Heart left ventricle (tissue), 16 donors: ENCODE data around the gene ANGPTL2. TPM values are rescaled to one million over a fixed set of nuclear protein-coding genes. Genes with fewer than 3 reads are reported as not detected.

Experiments used
- ATAC-seq, 4 donors: fragments of 200-7000 bp; cut with Tn5 transposase; one replicate each; pipeline ENCODE4 v1.9.1; 2020 to 2022; ENCODE audit warnings: moderate library complexity in 4 of 4, mild to moderate bottlenecking in 3 of 4, moderate number of reproducible peaks in 1 of 4
- DNase-seq, 5 donors: peaks; one replicate each; pipeline ENCODE4 v3.0.0-alpha.2; 2020
- H3K27ac ChIP-seq, 12 donors: fragments of 200-600 bp; sonication (generic) in 4 of 12; one replicate each; pipeline versions ENCODE4 v1.5.0 to v1.8.0; 2016 to 2022; ENCODE audit warnings: mild to moderate bottlenecking in 2 of 12
- H3K27me3 ChIP-seq, 9 donors: fragments of 200-600 bp; sonication (generic) in 2 of 9; one replicate each; pipeline versions ENCODE4 v1.5.1 to v1.8.0; 2016 to 2022; ENCODE audit warnings: mild to moderate bottlenecking in 3 of 9
- H3K36me3 ChIP-seq, 9 donors: fragments of 200-600 bp; sonication (generic) in 2 of 9; one replicate each; pipeline versions ENCODE4 v1.5.0 to v1.8.0; 2018 to 2022; ENCODE audit warnings: mild to moderate bottlenecking in 2 of 9
- H3K4me1 ChIP-seq, 12 donors: fragments of 200-600 bp; sonication (generic) in 4 of 12; one replicate each; pipeline versions ENCODE4 v1.5.0 to v1.8.0; 2016 to 2022; ENCODE audit warnings: mild to moderate bottlenecking in 3 of 12
- H3K4me3 ChIP-seq, 12 donors: fragments of 200-600 bp; sonication (generic) in 4 of 12; one replicate each; pipeline versions ENCODE4 v1.5.0 to v1.8.0; 2017 to 2022; ENCODE audit warnings: mild to moderate bottlenecking in 9 of 12, moderate library complexity in 4 of 12
- H3K9me3 ChIP-seq, 12 donors: fragments of 200-600 bp; sonication (generic) in 4 of 12; one replicate each; pipeline versions ENCODE4 v1.5.0 to v1.8.0; 2016 to 2022; ENCODE audit warnings: mild to moderate bottlenecking in 1 of 12
- CTCF ChIP-seq, 12 donors: fragments of 200-600 bp; sonication (generic) in 4 of 12; IDR thresholded peaks; one replicate each; pipeline versions ENCODE4 v1.5.0 to v1.8.0; 2018 to 2022; ENCODE audit warnings: antibody characterized with exemption in 12 of 12, mild to moderate bottlenecking in 5 of 12
- POLR2A ChIP-seq, 2 donors: fragments of 450-650 bp; IDR thresholded peaks; one replicate each; pipeline ENCODE4 v1.6.1; 2017; ENCODE audit warnings: antibody characterized with exemption in 2 of 2, mild to moderate bottlenecking in 2 of 2, moderate library complexity in 2 of 2
- WGBS, 4 donors: extraction: QIAGEN DNeasy Blood & Tissue Kit in 2 of 4; methylation state at CpG; one replicate each; pipeline versions ENCODE4 v1.1.5 to v1.1.7; 2013 to 2018; 5-methylcytosine and 5-hydroxymethylcytosine counted together
- intact Hi-C, 10 donors: fragments of 100-400 bp; cut with DNase I; formaldehyde crosslinking; loops; one replicate each; pipeline versions ENCODE4 v1.11.1 to v1.14.2; 2022
- polyA plus RNA-seq, 2 donors: library from polyadenylated mRNA; stranded (reverse); fragments of 200-250 nt; gene quantifications; one replicate each; pipeline ENCODE4 v1.2.3, GENCODE V29; 2013
- total RNA-seq, 9 donors: library from RNA; depleted of rRNA in 2 of 9; stranded (reverse); fragments of >200 nt in 2 of 9; fragmentation: NEBNext Ultra II Directional in 3 of 9; extraction: Animal tissue kit (Norgen Biotek cat#: 25700) in 3 of 9; gene quantifications; one replicate each; pipeline versions ENCODE4 v1.1.0 to v1.2.4, GENCODE V29; 2016 to 2023
- donor health status: ischemic (EF 13 %, LVEDD 7.1; RV severe dilation, severe dysfunction).
- donor health status: healthy with polysubstance abuse.
- donor health status: DM: no; HTN: yes; CAD: no.
- donor health status: DM: no; HTN: no; CAD: no.
- donor health status: ischemic (EF 25% LVEDD 6.9; RV normal size, moderate dysfunction).
- donor health status: ischemic (EF 25% LVEDD 5.7; RV mildly dilated, moderate dysfunction).
- donor health status: healthy.
- donor health status: DM: yes; HTN: yes; CAD: no.
- donor health status: ischemic (EF 35%, LVEDD 5.7; RV mildly dilated, moderate dysfunction).
- donor health status: nonischemic (EF 11% LVEDD 7.7; RV severe dilation, severe dysfunction).
- donor health status: DM: yes; HTN: yes; CAD: no.
- donor health status: PGD.
- donor health status: ischemic (EF 29% LVEDD 5.4; RV normal size, mild dysfunction).
- donor health status: nonischemic (EF 23%, LVEDD 6.1; RV moderate dilation, normal function).

ANGPTL2 gene
- total and polyA plus RNA-seq, 11 donors: 17.0 to 92.5 (median 45.8) TPM

- Histone ChIP-seq H3K27ac (no peak overlapping the region), H3K4me1 (peaks cover 0 to 35% (median 8%) of the 10 kb centered on the region in 12 donors), H3K27me3 (no peaks in the 10 kb centered on the region), H3K36me3 (no peaks in the 10 kb centered on the region), H3K4me3 (no peak overlapping the region), H3K9me3 (no peaks in the 10 kb centered on the region)
- intact Hi-C loops: no loop called here
- no peak for TF ChIP-seq CTCF (IDR thresholded peaks at IDR 0.05)
- DNase-seq (peak in 2 of 5 donors; percentile 2 to 11), ATAC-seq (no peak)
- 98 to 100% (median 99%) methylated on average over 3 of the region's 3 CpGs for whole genome bisulfite sequencing, 4 donors
Observed at GRCh38 chr9:127142291-127142690, 19.9 kb upstream of the ANGPTL2 start.

- H3K9me3 ChIP-seq: no peaks in the 10 kb centered on the region
- no peak overlapping the region for H3K4me3 ChIP-seq
- ATAC-seq (no peak), DNase-seq (peak in 2 of 5 donors; percentile 7 to 17)
- WGBS, 4 donors: 64 to 79% (median 71%) methylated on average over 9 of the region's 9 CpGs
- intact Hi-C loops: no loop called here
- peaks cover 0 to 36% (median 11%) of the 10 kb centered on the region in 12 donors for H3K4me1 ChIP-seq
- no peak overlapping the region for H3K27ac ChIP-seq
- no peaks in the 10 kb centered on the region for H3K27me3 ChIP-seq
- no peaks in the 10 kb centered on the region for H3K36me3 ChIP-seq
- TF ChIP-seq POLR2A (IDR thresholded peaks at IDR 0.05) (no peak), CTCF (IDR thresholded peaks at IDR 0.05) (no peak)
Observed at GRCh38 chr9:127140842-127141675, 18.6 kb upstream of the ANGPTL2 start.

GRCh38 chr9:127140181-127140580, 17.7 kb upstream of the ANGPTL2 start:
- Histone ChIP-seq H3K4me3 (no peak overlapping the region), H3K36me3 (no peaks in the 10 kb centered on the region), H3K9me3 (no peaks in the 10 kb centered on the region), H3K4me1 (peaks cover 0 to 40% (median 16%) of the 10 kb centered on the region in 12 donors), H3K27ac (no peak overlapping the region), H3K27me3 (no peaks in the 10 kb centered on the region)
- TF ChIP-seq POLR2A (IDR thresholded peaks at IDR 0.05) (no peak), CTCF (IDR thresholded peaks at IDR 0.05) (no peak)
- intact Hi-C loops: no loop called here
- 94 to 98% (median 96%) methylated on average over 6 of the region's 6 CpGs for WGBS, 4 donors
- no peak for ATAC-seq
- peak in 1 of 5 donors; percentile 9 for DNase-seq

GRCh38 chr9:127139775-127140174, 17.3 kb upstream of the ANGPTL2 start:
- 89 to 95% (median 91%) methylated on average over 6 of the region's 6 CpGs for WGBS, 4 donors
- intact Hi-C loops: loop anchor here in 1 of 10 donors (5.0 kb wide), 1 partner anchor 58 kb away; no protein-coding TSS in a partner anchor
- DNase-seq (peak in 1 of 5 donors; percentile 5), ATAC-seq (no peak)
- Histone ChIP-seq H3K4me1 (peaks cover 0 to 41% (median 17%) of the 10 kb centered on the region in 12 donors), H3K27me3 (no peaks in the 10 kb centered on the region), H3K4me3 (no peak overlapping the region), H3K9me3 (no peaks in the 10 kb centered on the region), H3K36me3 (no peaks in the 10 kb centered on the region), H3K27ac (no peak overlapping the region)
- TF ChIP-seq POLR2A (IDR thresholded peaks at IDR 0.05): no peak
- no peak for TF ChIP-seq CTCF (IDR thresholded peaks at IDR 0.05)
